Spleen (tissue), 7 donors: Measurements from ENCODE around the gene LTB.

Experiments used
- CTCF ChIP-seq, 11 experiments: fragments of 200-600 bp in 7 of 11; fragments of 450-650 bp in 4 of 11; sonication (generic) in 4 of 11; IDR thresholded peaks in 8 of 11; conservative IDR thresholded peaks in 3 of 11; 1 replicate in 7 of 11; 2 replicates in 4 of 11; pipeline versions ENCODE4 v1.4.0 to v1.8.0; 2016 to 2021; ENCODE audit warnings: antibody characterized with exemption in 11 of 11, inconsistent platforms in 4 of 11, mild to moderate bottlenecking in 1 of 11
- POLR2A ChIP-seq, 3 donors: fragments of 450-650 bp; IDR thresholded peaks; one replicate each; pipeline ENCODE4 v1.5.1; 2017; ENCODE audit warnings: antibody characterized with exemption in 3 of 3, mild to moderate bottlenecking in 1 of 3
- donor health status: DM: no; HTN: no; CAD: no; lungs with moderate emphysema.
- donor health status: DM: no; HTN: no; CAD: no.
- donor health status: DM: no; HTN: no; CAD: no.

- TF ChIP-seq CTCF (IDR thresholded peaks at IDR 0.05 in 8 of 11, conservative IDR thresholded peaks at IDR 0.05 in 3 of 11) (peak in 3 of 11 experiments; percentile 7 to 30 (median 22)), POLR2A (IDR thresholded peaks at IDR 0.05) (no peak)
Measured at GRCh38 chr6:31559958-31560696, 22.1 kb downstream of the LTB start.
